HG02588 (cell line): ENCODE data around the gene TOM1L2.

Experiments used
- ATAC-seq: cut with Tn5 transposase; IDR thresholded peaks from one replicate; pipeline ENCODE4 v1.9.1; 2021; ENCODE audit warnings: mild to moderate bottlenecking, moderate library complexity; ENCODE audit not compliant: unreplicated experiment

TOM1L2 gene

DNA sequence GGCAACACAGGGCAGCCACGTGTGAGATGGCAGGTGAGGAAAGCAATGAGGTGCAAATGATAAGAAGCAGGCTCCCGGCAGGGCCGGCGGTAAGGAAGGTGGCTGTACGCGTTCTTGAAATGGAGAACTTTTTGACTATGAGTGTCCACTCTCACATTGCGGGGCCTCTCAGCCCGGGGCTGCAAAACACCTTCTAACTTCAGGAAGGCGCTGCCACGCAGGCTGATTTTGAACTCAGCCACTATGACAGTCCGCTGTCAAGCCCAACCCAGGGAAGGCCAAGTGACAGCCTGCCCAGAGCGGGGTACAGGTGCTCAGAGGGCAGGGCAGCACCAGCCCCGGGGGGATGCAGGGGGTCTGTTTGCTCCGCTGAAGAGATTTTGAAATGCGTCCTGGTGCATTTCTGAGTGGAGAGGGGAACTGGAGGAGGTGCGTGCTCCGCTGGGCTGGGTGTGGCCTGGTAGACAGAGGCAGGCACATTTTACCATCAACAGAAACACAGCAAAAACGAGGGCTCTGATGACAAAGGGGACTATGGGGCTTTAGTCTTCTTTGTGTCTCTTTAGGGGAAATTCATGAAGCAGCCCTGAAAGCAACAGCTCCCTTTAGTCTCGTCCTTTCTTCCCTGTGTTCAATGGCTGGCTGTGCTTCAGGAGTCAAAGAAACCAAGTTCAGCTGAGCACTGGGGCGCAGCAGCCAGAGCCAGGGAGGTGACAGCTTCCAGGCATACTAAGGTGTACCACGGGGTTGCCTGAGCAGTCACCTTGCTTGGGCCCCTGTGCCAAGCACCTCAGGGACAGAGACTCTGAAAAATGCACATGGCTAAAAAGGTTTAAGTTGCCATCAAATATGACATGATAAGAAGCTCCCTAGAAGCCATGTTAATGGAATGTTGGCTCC, 120.8 kb downstream of the TOM1L2 start:
- no peak for ATAC-seq

DNA sequence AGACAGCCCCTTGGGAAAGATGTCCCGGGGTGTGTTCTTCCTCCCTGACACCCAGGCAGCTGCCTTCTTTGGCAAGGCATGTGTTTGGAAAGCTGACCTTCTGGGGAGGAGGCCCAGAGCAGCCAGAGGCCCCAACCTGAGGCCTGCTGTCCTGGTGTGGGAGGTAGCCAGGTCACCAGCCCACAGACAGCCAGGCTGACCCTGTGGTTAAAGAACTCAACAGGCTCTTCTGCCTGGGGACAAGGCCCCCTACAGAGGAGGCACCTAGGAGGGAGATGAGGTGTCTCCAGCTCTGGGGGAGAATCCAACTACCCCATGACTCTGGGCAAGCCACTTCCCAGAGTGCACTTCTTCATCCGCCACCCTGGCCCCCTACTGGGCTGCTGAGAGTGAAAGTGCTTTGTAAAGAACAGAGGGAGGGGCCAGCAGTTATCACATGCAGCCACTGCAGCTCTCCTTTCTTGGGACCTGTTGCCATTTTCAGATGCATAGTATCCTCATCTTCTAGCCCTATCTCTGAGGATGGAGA, 122.3 kb downstream of the TOM1L2 start:
- no peak for ATAC-seq

DNA sequence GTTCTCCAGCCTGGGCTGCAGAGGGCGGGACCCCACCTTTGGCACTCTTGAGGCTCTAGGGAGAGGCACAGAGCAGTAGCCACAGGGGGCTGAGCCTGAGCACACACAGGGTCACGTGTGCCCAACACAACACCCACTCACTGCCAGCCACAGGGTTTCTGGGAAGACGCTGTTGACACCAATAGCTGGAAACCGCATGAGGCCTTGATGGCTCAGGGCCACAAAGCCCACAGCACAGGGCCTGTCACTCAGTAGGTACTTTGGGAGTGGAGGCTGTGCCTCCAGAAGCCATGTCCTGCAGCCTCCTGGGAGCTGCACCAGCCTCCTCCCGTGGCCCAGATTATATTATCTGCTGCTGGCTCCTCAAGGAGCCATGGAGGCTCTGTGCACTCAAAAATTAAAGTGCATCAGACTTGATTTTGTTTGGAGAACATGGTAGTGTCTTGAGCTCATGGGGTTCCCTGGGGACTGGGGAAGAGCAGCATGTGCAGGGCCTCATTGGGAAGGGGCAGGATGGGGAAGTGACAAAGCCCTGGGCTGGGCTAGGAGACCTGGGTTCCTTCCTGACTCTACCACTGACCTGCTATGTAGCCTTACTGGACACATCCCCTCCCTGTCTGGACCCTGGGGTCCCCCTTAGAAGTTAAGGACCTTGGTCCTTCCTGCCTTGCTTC, 122.9 kb downstream of the TOM1L2 start:
- peak; percentile 63 for ATAC-seq

DNA sequence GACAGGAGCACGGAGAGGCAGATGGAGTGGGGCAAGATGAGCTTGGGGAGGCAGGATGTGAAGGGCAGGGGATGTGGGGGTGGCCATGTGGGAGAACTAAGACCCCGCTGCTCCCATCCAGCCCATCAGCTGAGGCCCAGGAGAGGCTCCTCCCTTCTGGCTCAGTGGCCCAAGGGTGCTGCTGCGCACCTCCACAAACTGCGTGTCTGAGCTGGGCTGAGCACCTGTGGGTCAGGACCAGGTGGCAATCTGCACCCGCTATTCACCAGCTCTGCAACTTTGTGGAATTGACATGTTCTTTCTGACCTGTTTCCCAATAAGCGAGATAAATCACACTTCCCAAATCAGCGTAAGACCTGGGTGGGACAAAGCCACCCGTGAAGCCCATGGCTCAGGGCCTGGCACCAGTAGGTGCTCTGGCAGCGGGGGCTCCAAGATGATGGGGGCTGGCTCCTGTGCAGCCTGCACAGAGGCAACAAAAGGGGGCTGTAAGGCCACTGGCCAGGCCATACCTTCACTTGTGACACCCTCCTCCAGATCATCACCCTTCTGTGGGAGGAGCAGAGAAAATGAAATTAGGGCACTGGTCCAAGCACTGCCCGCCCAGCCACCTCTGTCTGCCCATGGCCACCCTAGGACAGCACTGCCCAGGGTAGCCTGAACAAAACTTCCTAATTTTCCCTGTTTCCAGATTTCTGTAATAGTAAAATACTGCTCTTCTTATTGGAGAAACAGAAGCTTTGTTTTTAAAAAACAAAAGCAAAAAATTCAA, 123.7 kb downstream of the TOM1L2 start:
- no peak for ATAC-seq

DNA sequence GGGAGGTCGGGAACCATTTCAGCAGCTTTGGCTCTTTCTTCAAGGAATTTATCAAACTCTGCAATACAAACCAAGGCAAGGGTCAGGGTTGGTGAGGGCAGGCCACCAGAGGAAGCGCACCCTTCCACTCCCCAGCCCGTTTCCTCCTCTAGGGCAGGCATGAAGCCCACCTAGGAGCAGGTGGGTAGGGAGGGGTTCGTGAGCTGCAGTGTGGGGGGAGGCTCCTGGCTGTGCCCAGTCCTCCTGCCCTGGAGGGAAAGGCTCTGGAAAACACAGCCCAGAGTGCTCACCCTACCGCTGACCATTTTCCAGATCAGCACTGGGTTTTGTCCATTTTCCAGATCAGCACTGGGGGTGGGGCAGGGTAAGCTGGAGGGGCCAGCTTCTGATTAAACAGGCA, 124.5 kb downstream of the TOM1L2 start:
- ATAC-seq, result no peak

DNA sequence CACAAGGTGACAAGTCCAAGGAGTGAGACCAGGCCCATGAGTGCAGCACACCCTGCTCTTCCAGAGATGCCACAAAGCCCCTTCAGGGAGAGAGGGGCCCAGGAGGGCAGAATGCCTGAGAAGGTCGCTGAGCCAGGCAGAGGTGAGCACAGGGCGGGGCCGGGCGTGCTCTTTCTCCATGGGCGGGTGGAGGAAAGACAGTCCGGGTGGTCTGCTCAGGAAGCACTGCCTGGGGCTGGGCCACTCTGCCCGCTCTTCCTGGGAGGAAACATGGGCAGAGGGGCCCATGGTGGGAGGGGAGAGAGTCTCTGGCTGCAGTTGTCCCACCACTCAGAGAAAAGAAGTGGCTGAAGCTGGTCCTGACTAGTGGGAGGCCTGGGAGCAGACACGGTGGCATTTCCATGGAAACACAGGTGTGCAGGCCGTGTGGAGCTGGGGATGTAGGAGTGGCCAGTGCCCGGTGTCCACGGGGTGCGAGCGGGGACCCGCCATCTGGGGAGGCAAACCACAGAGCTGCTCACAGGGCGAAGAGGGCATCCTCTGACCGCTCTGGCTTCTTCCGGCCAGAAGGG, 125.0 kb downstream of the TOM1L2 start:
- no peak for ATAC-seq

DNA sequence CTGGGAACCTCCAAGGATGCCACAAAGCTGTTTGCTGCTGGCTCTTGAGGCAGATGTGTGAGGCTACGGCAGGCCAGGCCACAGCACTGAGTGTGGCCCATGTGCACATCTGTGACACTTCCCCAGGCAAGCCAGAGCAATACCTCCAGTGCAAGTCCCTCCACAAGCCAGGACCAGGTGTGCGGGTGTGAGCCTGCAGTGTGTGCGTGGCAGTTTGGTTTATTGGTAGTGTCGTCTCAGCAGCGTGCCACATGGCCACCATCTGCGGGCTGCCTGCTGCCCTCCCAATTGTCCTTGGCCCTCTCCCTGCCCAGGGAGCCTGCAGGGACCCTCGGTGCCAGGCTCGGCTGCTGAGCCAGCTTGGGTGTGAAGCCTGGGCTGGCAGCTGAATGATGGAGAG, 125.6 kb downstream of the TOM1L2 start:
- no peak for ATAC-seq

DNA sequence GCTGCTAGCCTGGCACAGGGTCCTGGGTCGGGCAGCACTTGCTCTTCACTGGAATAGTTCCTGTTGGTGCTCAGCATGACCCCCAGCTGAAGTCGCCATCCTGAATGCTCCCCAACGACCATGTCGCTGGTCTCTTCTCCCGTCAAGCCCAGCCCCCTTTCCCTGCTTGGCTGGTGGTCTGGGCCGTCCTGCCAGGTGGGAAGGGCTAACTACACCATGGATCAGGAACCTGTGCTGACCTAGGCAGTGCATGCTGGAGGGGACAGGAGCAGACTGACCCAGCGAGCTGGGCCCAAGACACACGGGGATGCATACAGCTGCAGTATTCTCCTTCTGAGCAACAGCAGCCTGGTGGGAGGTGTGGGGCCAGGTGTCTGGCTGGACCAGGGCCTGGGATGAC, 126.2 kb downstream of the TOM1L2 start:
- ATAC-seq, result no peak

DNA sequence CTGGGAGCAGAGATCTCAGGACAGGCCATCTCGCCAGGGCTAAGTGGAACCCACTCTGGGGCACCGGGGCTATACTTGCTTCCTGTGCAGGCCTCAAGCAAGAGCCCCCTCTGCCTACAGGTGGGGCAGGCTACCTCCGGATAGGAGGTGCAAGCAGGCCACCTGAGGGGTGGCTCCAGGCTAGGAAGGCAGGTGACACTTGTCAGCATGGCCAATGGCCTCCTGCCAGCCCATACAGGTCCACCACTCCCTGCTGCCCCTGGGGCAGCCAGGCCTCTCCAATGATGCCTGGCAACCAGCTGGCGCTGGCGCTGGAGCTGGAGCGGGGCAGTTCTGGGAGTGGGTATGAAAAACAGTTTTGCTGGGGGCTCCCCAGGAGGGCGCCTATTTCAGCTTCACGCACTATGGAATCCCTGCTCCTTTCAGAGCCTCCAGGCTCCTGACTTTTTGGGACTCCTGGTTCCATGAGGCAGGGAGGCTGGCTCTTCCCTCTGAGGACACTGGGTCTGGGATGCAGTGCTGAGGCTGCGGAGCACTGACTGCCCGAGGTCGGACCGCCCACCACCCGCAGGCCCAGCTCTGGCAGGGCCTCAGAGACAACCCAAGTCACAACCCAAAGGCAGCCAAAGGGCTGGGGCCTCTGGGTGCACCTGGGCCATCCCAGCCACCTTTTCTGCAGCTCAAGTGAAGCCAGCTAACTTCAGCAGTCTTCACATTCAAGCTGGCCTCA, 127.0 kb downstream of the TOM1L2 start:
- ATAC-seq, result no peak

DNA sequence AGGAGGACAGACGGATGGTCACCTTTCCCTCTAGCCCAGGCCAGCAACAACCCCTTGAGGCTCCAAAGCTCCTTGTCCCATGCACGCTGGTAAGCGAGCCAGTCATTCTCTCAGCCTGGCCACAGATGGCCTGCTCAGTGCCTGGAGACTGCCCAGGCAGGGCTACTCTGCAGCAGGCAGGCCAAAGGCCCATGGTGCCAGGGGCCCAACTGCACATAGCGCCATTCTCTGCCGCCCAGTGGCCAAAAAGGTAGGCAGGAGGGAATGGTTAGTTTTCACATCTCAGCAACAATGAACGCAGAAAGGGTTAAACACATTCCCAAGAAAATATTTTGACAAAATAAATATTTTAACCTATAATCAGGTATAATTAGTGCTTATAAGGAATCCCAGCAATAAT, 127.7 kb downstream of the TOM1L2 start:
- no peak for ATAC-seq

DNA sequence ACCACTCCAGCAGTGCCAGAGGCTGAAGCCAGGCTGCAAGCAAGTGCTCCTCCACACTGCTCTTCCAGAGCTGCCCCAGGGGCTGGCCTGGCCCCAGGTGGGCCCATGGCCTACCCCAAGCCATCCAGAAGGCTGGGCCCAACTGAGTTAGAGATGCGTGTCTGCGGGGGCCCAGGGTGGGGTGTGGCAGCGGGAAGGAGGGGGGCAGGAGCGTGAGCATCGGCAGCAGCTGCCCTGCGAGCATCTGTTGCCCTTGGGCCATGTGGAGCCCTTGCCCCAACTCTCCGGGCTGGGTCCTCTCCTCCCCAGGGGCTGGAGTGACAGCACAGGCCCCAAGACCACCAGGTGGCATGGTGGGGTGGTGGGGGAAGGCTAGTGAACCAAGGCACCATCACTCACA, 128.1 kb downstream of the TOM1L2 start:
- ATAC-seq, result no peak

DNA sequence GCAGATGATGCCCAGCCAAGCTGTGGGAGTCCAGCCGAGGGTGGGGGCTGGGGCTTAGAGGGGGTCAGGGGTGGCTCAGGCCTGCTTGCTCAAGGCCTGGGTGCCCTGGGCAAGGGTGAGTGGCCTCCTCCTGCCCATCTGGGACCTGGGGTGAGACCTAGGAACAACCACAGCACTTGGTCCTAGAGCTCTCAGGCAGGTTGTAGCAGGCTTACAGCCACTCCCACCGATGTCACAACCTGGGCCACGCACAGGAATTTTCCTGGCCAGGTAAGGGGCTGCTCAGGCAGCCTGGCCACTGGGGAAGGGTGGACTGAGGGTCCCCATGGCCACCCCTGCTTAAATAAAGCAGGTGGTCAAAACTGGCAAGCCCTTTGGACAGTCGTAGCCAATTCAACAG, 129.1 kb downstream of the TOM1L2 start:
- no peak for ATAC-seq

DNA sequence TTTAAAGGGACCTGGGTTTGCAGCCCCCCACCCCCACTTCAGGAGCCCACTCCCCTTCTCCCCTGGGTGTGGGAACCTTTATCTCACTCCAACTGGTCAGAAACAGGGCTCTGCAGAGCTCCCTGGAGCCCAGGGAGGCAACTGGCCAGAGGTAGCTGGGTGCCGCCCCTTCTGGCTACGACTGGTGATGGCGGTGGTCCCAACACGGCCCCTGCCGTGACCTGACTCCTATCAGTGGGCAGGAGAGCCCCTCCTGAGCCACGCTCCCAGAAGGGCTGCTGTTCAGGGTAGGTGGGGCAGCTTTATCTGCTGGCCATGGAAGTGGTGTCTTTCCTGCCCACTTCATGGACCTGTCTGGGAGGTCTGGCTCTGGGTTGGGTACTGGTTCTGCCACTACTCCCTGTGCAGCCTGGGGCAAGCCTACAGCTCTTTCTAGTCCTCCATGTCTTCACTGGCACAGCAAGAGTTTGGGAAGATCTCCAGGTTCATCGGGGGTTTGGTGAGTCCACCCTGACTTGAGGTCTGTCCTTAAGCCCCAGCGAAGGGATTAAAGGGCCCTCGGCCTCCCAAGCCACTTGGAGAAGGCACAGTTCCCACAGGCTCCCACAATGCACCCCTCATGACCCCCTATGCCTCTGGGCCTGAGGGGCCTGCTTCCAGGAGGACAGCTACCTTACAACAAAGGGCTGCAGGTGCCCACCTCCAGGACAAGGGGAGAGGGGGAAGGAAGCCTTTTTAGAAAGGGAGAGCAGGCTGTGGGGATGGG, 129.9 kb downstream of the TOM1L2 start:
- no peak for ATAC-seq

DNA sequence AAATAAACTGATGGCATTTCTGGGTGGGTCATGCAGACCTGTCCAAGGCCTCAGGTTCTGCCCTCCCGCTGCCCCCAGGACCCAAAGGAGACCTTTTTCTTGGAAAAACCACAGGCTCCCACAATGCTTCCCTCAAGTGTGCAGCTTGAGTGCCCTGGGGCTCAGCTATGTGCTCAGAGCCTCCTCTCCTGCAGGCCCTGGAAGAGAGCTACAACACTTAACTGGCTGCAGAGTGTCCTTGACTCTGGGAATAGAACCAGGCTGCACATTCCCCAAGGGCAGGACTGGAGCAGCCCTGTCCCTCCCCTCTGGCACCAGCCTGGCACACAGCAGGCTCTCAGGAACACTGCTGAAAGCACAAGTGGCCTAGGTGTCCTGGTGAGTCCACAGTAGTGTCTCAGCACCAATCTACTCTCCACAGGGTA, 130.6 kb downstream of the TOM1L2 start:
- ATAC-seq, result no peak

DNA sequence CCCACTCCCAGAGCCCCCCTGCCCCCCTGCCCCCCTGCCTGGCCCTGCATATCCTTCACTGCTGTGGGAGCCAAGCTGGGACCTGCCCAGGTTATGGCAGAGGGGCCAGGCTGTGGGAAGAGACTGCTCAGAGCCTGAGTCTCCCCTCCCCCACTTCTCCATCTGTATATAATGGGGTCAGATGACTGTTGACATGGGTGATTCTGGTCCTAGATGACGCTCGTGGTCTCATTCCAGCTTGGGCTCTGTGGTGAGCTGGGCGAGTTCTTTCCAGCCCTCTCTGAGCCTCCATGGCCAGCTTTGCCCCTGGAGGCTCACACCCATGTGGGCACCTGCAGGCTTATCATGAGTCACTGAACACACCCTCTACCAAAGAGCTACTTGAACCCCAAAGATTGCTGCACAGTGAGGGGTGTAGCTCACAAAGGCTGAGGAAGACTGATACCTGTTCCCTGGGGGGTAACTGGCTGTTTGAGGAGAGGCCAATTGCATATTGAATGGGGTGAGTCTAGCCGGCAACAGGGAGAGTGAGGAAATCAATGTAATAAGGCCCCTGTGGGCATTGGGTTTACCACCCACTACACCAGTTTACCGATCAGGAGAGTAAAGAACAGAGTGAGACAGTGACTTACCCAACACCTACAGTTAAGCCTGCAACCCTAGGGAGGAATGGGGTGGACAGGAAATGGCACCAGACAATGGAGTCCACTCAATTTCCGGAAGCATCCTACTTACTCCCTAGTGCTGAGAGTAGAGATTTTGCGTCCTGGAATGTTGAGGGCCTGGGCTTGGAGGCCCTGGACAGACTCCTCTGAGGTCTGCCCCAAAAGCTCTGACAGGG, 131.2 kb downstream of the TOM1L2 start:
- ATAC-seq, result no peak

DNA sequence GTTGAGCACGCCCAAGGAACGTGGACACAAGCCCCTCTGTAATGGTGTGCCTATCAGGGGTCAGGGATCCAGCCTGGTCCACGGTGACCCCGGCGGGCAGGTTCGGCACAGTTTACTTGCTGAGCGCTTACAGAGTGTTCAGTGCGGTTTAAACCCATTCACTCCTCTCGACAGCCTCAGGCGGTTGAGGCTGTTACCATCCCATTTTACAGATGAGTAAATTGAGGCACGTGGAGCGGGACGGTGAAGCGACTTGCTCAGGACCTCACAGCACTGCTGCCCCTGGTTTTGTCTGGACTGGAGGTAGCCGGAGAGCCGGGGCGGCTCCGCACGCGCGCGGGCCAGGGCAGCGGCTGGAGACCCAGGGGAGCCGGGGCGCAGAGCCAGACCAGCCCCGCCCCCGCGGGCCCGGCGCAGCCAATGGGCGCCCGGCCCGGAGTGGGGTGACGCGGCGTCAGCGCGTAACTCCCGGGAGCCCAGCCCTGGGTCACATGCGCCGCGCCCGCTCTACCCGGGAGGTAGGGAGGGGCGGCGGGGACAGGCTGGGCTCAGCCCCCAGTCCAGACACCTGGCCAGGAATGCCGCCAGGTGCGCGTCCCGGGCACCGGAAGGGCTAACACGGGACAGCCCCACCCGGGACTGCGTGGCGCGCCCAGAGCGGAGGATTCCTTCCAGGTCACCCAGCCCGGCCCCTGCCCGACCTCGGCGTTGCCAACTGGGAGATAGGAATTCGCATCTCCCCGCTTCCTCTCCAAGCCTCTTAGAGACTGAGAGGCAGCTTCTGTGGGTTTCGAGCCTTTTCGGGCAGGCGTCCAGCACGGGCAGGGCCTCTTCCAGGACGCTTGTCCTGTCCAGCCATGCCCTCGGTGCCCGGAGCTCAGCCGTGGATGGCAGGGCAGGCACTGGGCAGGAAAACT, 132.2 kb downstream of the TOM1L2 start:
- peak; percentile 63 for ATAC-seq
